GM21526 (cell line): Measurements from ENCODE around the gene MACIR.

Experiments
- ATAC-seq: cut with Tn5 transposase; IDR thresholded peaks from one replicate; pipeline ENCODE4 v1.9.1; 2021; ENCODE audit warnings: moderate library complexity; ENCODE audit not compliant: unreplicated experiment, low FRiP score

MACIR gene

GRCh38 chr5:103289024-103289423 is 30.5 kb downstream of the MACIR start:
- no peak for ATAC-seq

DNA sequence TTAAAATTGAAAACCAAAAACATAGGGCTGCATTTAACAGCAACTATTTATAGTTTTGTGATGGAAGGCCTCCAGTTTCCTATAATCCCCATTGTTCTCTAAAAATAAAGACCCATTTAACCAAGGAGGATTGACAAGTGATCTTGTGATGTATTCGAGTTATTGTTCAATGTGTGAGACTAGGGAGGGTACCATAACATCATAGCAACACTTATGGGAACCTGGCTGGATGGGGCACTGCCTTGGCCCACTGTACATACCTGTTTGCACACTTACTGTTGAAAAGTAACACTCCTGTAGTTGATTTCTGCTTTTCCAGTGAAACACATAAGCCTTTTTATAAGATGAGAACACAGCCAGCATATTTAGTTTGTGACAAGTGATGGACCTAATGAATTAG is 32.3 kb downstream of the MACIR start:
- ATAC-seq = no peak

- no peak for ATAC-seq
These were observed 33.0 kb downstream of the MACIR start for GRCh38 chr5:103291606-103292005.

DNA sequence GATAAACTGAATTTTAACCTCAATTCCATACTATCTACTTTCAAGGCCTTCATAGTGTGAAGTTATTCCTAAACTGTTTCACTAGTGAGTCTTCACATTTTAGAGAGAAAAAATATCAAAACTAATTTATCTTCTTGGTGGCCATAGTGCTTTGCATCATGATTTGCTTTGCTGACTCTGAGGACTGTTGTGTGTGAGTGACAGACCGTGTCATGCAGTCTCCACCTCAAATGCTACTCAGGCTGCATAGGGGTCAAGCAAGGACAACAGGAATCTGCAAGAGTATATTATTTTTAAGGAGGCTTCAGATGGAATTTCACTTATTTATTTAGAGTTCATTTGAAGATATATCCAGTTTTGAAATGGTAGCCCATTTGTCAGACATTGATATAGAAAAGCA is 34.5 kb downstream of the MACIR start:
- no peak for ATAC-seq

GRCh38 chr5:103293719-103294118 is 35.2 kb downstream of the MACIR start:
- ATAC-seq = no peak

GRCh38 chr5:103294906-103295305 is 36.3 kb downstream of the MACIR start:
- ATAC-seq = no peak

- no peak for ATAC-seq
These were observed 36.9 kb downstream of the MACIR start for GRCh38 chr5:103295424-103295823.

GRCh38 chr5:103295871-103296270 is 37.3 kb downstream of the MACIR start:
- no peak for ATAC-seq

DNA sequence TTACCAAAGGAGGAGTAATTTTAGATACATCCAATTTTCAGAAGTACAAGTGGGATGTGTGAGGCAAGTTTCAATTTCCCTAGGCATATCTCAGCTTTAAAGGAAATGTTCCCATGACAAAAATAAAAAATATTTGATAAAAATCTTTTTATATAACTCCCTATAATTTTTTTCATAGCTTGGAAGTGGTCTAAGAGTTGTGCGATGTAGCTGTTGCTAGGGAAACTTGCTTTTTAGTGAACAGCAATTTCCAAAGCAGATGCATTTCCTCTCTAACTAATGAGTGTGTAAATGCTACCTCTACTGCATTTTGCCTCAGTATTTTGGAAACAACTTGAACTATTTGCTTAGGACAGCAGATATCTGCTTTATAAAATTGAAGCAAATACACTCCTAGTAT is 39.6 kb downstream of the MACIR start:
- no peak for ATAC-seq

GRCh38 chr5:103298607-103299188 is 40.1 kb downstream of the MACIR start:
- ATAC-seq = no peak

DNA sequence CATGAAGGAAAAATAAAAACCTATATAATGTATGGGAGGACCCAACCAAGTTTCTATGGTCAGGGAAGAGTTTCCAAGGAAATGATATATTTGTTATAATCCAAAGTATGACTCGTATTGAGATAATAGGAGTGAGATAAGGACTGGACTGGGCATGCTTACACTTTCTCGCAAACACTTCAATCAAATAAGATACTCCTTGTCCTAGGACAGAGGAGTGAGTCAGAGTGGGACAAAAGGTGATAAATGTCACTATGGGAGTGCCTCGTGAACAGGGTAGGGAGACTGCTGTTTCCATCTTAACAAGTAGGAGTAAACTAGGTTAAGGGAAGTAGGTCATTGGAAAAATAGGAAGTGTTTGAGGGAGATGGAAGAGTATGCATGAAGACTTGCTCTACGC is 47.2 kb downstream of the MACIR start:
- ATAC-seq = no peak

DNA sequence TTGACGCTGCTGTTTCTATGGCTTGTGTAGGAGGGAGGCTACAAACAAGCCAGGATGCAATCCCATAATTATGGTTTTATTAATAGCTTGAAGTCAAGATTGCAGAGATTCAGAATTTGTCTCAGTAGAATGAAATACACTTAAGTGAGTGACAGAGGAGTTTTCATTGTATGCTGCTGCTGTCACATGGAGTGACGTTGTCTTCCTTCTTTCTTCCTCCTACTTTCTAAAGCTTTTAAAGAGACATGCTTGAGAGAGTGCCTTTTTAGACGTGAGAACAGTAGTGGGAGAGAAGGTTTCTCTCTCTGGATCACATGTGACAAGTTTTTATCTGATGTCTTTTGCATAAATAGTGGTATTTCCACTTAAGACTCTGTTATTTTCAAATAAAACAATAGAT is 48.9 kb downstream of the MACIR start:
- no peak for ATAC-seq

DNA sequence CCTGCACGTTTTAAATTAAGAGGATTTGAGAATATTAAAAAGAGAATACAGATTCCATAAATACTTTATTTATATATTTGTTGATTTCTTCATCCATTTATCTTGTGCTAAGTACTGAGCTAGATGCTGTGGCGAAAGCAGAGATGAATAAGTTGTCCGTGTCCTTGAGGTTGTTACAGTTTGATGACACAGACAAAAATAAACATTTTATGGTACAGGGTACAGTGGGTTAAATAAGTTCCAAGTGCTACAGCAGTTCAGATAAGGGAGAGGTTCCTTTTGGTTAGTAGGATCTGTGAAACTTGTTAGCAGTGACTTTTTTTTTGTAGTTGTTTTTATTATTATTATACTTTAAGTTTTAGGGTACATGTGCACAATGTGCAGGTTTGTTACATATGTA is 50.2 kb downstream of the MACIR start:
- ATAC-seq = no peak

GRCh38 chr5:103313056-103313455 is 54.5 kb downstream of the MACIR start:
- no peak for ATAC-seq

DNA sequence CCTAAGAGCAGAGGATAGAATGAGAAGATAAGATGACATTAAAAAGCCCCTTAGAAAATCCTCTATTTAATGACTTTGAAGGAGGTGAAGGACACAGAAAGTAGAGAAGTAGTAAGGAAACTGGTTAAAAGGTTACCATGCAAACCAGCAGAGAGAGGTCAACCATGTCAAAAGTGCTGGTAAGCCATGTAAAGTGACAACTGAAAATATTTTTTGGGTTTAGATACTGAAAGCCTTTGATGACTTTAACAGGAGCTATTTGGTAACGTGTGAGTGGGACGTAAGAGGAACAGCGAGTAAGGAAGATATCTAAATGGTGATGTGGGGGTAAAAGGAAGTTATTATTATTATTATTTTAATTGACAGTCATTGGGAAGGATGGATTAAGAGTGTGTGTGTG is 56.9 kb downstream of the MACIR start:
- ATAC-seq = peak; percentile 69

GRCh38 chr5:103327451-103327850 is 68.9 kb downstream of the MACIR start:
- ATAC-seq = no peak

GRCh38 chr5:103327893-103328292 is 69.3 kb downstream of the MACIR start:
- ATAC-seq = no peak
